ENCODE data around the gene MAP2K3.
"Not testable (repeated sequence)": the region's sequence is repeated elsewhere in the genome, so short reads cannot be mapped to it uniquely, and the experiment has no call there.

The MAP2K3 gene

GRCh38 chr17:21297026-21297520 is 12.6 kb downstream of the MAP2K3 start:
- DNase-seq (ENCODE audit: low read depth) = no peak

DNA sequence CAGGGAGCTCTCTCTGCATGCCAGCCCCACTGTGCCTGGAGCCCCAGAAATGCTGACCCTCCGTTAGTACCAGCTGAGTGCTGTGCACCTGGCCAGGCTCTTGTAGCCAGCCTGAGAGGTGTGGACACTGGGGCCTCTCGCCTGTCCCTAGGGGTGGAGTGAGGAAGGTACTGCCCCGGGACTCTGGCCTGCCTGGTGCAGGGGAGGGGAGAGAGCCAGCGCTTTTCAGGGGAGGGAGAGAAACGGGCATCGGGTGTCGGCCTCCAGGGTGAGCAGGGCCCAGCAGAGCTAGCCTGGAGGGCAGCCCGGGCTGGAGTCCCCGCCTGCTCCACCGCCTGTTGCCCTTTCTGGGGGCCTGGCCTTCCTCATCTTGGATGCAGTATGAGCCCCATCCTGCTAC is 13.1 kb downstream of the MAP2K3 start:
- no peak for DNase-seq (ENCODE audit: low read depth)

DNA sequence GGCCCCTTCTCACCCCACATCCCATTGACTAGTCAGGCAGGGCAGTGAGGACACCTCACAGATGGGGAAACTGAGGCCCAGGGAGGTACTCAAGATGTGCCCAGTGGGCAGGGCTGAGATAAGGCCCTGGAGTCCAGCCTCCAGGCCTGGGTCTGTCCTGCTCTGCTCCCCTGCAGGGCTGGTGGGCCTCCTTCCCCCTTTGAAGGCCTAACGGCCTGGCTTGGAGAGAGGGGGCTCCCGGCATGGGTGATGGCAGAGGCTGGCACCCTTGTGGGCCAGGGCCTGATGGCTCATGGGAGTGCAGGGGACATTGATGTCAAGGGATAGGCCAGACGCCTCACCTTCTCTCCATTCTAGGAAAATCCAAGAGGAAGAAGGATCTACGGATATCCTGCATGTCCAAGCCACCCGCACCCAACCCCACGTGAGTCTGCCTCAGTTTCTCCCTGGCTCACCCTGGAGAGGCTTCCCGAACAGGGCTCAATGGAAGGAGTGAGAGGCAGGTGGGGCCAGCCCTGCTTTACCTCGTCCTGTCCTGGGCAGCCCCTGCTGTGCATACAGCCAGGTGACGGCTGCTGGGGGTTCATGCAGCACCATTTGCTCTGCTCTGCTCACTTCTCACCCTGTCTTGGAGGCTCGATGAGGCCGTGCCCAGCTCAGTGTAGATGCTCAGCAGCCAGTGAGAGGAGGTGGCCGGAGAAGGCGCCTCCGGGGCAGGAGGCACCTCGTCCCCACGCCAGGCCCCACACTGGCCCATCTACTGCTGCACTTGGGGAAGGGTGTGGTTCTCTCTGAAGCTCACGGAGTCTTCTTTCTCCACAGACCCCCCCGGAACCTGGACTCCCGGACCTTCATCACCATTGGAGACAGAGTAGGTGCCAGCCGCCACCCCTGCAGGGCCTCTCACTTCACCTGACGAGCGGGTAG is 13.8 kb downstream of the MAP2K3 start:
- DNase-seq (ENCODE audit: low read depth) = no peak

DNA sequence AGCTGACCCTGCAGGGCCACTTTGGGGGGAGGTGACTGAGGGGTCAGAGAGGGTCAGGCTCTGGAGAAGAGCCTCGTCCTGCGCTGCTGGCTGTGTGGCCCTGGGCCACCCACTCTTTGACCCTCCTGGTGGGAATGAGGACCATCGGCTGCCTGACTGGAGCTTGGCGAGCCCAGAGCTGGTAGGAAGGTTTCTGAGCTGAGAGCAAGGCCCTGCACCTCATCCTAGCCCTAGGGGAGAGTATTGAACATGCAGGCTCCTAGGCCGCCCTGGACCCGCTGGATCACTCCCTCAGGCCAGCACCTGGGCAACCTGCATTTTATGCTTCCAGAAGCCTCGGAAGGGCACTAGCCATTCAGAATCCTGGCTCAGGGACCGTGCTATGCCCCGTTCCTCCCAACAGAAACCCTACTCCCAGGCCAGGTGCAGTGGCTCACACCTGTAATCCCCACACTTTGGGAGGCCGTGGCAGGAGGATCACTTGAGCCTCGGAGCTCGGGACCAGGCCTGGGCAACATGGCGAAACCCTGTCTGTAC is 14.5 kb downstream of the MAP2K3 start:
- no peak for DNase-seq (ENCODE audit: low read depth)

DNA sequence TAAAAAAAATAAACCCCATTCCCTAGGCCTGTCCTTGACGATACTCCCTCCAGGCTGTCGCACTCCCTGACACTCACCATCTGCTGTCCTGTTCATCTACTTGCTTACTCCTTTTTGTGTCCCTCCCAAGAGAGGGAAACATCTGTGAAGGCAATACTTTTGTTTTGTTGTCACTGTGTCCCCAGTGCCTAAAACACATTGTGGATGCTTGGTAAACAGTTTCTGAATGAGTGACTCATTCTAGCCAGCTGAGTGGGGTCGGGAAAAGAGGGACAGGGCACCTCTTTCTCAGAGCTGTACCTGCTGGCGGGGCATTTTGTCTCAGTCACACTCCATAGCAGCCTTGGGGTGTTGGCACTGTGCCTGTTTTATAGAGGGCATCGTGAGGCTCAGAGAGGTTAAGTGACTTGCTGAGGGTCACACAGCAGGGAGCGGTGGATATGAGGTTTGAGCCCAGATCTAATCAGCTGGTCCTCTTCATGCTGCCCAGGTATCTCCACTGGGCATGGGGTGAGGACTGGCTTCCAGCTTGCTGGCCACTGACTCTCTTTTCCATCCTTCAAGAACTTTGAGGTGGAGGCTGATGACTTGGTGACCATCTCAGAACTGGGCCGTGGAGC is 15.6 kb downstream of the MAP2K3 start:
- no peak for DNase-seq (ENCODE audit: low read depth)

GRCh38 chr17:21300601-21301571 is 16.4 kb downstream of the MAP2K3 start:
- no peak for DNase-seq (ENCODE audit: low read depth)

- no peak for DNase-seq (ENCODE audit: low read depth)
These were observed 17.4 kb downstream of the MAP2K3 start for GRCh38 chr17:21301593-21302550.

DNA sequence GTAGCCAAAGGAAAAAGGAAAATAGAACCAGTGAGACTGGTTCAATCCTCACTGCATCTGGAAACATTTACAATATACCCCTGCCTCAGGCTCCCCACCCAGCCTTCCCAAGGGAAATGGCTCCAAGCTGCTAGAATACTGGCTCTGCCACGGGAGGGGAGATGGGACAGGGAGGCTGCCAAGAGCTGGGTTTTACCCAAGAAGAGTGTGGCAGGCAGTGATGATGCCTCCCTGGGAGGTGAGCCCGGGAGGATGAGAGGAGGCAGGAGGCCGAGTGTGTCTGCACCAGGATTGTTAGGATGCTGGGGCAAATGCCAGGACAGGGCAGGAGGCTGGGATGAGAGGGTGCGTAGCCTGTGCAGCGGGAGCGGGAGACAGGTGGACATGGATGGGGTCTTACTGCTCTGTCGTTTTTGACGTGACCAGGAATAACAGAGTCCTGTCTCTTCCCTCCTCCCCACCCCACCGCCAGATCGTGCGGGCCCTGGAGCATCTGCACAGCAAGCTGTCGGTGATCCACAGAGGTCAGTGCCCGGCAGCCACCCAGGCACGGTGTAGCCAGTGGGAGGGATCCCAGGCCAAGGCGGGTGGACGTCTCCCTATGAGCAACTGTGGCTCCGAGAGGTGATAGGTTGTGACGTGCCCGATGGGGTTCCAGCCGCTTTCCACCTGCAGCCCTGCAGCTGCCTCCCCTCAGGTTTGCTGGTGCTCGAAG is 18.4 kb downstream of the MAP2K3 start:
- DNase-seq (ENCODE audit: low read depth) = no peak

- DNase-seq (ENCODE audit: low read depth) = no peak
These were observed 19.0 kb downstream of the MAP2K3 start for GRCh38 chr17:21303441-21304065.

- no peak for DNase-seq (ENCODE audit: low read depth)
These were observed 19.6 kb downstream of the MAP2K3 start for GRCh38 chr17:21304091-21304490.

- not testable (repeated sequence) for DNase-seq (ENCODE audit: low read depth)
These were observed 20.1 kb downstream of the MAP2K3 start for GRCh38 chr17:21304551-21305151.

- not testable (repeated sequence) for DNase-seq (ENCODE audit: low read depth)
These were observed 21.1 kb downstream of the MAP2K3 start for GRCh38 chr17:21305431-21306180.

GRCh38 chr17:21306611-21307272 is 22.2 kb downstream of the MAP2K3 start:
- DNase-seq (ENCODE audit: low read depth) = not testable (repeated sequence)

DNA sequence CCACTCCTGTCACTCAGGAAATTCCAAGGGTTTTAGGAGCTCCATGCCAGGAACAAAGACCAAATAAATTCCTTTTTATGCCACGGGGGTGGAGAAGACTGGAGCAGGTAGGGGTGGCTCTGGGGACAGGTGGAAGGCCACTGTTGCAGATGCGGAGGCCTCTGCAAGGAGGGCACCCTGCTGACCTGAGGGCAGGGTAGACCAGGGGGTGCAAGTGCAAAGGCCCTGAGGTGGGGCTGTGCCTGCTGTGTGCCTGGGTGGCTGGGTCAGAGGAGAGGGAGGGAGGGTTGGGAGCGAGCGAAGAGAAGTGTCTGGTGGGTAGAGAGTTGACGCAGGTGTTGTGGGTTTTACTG is 22.7 kb downstream of the MAP2K3 start:
- DNase-seq (ENCODE audit: low read depth) = not testable (repeated sequence)

- not testable (repeated sequence) for DNase-seq (ENCODE audit: low read depth)
These were observed 24.4 kb downstream of the MAP2K3 start for GRCh38 chr17:21308931-21309381.

DNA sequence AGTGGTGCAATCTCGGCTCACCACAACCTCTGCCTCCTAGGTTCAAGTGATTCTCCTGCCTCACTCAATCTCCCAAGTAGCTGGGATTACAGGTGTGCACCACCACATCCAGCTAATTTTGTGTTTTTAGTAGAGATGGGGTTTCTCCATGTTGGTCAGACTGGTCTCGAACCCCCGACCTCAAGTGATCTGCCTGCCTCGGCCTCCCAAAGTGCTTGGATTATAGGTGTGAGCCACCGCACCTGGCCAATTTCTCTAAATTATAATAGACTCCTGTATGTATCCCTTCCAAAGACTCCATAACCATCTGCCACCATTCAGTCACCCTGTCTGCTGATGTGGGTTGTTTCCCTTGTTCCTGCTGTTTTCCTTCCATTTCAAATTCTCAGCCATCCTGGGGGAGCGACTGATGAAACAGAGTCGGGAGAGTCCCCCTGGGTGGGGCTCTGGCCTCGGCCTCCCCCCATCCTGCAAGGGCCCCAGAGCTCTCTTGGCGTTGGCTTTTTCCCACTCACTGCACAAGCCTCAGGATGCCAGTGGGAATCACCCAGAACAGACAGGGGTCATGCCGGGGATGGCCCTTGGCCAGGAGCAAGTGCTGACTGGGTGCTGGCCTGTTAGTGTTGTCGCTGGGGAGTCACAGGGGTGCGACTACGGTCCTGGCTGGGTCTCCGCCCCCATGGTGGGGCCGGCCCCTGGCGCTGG is 25.7 kb downstream of the MAP2K3 start:
- DNase-seq (ENCODE audit: low read depth) = not testable (repeated sequence)
